HG02798 (cell line): ENCODE results near the gene EPS8L1.
"Not testable (repeated sequence)": the region's sequence is repeated elsewhere in the genome, so short reads cannot be mapped to it uniquely, and the experiment has no call there.

Experiments
- ATAC-seq: cut with Tn5 transposase; IDR thresholded peaks from one replicate; pipeline ENCODE4 v1.9.1; 2021; ENCODE audit warnings: mild to moderate bottlenecking; ENCODE audit not compliant: unreplicated experiment, poor library complexity

Gene EPS8L1

GRCh38 chr19:55092423-55093318 lies 17.0 kb downstream of the EPS8L1 start:
- no peak for ATAC-seq

GRCh38 chr19:55094456-55095259 lies 19.0 kb downstream of the EPS8L1 start:
- no peak for ATAC-seq

DNA sequence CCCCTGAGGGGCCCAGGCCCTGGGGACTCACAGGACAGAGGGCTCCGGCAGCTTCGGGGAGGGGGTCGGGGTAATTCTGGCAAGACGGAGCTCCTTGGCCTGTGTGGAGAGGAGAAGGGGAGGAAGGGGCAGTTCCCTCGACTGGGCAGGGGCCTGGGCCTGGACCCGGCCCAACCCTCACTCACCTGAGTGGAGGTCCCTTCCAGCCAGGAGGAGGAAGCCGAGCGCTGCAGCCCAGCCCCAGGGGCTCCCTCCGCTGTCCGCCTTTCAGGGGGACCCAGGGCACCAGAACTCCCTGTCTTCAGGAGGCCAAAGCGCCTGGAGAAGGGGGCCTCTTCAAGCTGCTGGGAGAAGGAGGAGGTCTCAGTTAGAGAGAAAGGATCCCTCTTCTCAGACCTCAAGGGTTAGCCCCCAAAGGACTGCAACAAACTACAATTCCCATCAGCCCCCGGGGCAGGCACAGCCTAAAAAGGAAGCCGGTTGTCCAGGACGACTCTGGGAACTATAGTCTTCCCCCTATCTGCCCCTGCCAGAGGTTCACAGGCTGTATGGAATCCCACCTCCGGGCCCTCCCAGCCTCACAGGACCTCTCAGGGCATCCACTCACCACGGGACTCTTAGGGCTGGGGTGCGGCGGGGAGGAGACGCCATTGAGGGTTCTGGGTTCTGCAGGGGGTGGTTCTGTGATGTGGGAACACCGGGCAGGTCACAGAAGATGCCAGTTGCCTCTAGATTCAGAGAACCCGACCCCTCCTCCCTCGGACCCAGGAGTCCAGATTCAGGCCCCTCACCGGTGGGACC lies 19.8 kb downstream of the EPS8L1 start:
- no peak for ATAC-seq

GRCh38 chr19:55096061-55096701 lies 20.5 kb downstream of the EPS8L1 start:
- ATAC-seq, result no peak

DNA sequence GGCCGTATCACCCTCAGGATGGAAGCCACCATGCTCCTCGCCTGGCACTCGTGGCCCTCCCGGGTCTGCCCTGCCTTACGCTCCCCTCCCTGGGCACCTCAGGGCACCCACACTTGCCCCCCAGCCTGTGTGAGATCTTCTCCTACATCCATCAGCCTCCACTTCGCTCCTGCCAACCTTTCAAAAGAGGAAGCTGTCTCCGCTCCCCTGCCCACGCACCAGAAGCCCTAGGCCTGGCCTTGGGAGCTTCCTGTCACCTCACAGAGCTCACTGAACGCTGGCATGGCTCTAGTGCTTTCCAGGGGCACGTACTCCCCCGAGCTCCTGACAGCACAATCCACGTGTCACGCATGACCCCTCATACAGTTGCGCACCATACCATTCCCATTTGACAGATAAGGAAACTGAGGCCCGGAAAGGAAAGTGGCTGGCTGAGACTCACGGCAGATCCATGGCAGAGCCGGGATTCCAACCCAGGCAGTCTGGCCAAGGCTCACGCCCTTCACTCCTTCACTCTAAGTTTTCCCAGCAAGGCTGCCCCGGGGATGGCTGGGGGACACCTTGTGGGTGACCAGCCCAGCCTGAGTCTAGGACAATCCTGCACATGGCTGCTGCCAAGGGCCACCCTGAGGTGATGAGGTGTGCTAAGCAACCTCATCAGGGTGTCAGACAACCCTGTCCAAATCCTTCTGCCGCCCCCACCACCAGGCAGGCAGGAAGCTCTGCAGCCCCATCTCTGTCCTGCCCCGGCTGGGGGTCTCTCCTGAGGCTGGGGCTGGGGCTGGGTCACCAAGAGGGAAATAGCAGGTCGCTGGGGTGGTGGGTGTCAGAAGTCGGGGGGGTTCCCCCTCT lies 22.4 kb downstream of the EPS8L1 start:
- no peak for ATAC-seq

DNA sequence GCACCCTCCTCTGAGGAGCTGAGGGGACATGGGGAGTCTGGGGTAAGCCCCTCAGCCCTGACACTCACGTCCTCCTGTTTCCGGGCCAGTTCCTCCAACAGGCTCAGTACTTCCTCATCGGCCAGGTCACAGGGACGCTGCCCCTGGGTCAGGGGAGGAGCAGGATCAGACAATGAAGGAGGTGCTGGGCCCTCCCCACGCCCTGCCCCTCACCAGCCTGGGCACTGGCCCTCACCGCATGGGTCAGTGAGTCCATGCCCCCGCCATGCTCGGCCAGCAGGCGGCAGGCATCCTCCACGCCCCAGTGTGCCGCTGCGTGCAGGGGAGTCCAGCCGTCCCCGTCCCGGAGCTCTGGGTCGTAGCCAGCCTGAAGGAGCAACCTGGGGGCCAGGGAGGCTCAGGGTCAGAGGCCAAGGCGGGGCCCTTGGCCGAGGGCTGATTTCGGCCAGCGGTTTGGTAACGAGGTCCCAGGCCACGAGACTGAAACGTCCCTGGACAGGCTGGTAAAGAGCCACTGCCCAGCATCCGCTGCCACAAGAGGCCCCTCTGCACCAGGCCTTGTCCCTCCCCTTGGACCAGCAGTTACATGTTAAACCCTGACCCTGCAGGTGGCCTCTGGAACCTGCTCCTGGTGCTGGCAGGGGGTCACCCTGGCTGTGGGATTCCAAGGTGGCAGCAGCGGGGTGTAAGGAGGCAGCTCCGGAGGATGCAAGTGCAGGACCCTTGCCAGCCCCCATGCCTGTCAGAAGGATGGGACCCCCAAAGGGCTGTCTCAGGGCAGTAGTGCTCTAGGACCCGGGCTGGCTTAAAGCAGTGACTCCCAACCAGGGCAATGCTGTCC lies 23.3 kb downstream of the EPS8L1 start:
- ATAC-seq, result no peak

DNA sequence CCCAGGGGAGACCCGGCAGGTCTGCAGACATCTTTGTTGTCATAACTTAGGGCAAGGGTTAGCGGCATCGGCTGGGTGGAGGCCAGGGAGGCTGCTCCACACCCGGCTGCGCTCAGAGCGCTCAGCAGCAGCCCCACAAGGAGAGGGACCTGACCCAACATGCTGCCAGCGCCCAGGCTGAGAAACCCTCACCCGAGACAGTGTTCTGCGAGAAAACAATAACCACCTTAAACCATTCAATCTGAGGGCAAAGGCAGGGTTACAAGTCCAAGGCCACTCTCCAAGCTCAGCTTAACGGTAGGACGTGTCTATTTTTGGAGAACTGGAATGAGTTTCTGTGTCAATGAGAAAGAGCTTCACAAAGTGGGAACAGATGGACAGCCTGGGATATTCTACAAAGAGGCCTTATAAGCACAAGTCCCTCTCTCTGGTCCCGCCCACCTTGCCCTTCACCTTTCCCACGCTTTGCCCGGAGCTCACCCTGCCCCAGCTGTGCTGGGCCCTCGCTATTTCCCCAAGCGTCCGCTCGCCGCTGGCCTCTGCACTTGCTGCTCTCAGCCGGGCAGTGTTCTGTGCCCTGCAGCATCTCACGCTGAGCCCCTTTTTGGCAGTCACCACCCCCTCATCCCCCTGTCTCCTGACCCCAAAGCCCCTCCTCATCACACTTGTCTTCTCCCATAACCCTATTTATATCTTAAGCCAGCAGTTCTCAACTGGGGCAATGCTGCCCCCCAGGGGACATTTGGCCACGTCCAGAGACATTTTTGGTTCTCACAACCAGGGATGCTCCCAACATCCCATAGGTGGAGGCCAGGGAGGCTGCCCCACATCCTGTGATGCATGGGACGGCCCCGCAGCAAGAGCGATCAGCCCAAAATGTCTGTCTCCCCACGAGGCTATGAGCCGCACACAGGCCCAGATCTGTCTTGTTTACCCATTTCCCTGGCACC lies 24.2 kb downstream of the EPS8L1 start:
- no peak for ATAC-seq

DNA sequence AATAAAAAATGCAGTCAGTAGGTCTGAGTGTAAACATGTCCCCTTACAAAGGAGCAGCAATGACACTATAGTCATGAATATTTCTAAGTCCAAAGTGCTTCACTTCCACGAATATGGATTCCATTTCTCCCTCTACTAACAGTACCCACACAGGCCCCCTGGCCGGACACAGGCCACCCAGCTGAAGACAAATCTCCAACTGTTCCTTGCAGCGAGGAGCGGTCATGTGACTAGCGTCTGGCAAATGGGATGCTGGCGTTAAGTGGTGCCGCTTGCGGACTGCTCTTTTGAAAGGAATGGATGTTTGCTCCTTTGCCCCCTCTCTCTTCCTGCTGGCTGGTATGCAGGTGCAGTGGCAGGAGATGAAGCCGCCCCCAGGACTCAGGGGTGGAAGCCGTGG lies 25.6 kb downstream of the EPS8L1 start:
- ATAC-seq, result no peak

GRCh38 chr19:55103190-55103589 lies 27.5 kb downstream of the EPS8L1 start:
- ATAC-seq, result no peak

GRCh38 chr19:55105237-55105636 lies 29.6 kb downstream of the EPS8L1 start:
- ATAC-seq, result no peak

GRCh38 chr19:55106591-55106990 lies 30.9 kb downstream of the EPS8L1 start:
- ATAC-seq, result no peak

DNA sequence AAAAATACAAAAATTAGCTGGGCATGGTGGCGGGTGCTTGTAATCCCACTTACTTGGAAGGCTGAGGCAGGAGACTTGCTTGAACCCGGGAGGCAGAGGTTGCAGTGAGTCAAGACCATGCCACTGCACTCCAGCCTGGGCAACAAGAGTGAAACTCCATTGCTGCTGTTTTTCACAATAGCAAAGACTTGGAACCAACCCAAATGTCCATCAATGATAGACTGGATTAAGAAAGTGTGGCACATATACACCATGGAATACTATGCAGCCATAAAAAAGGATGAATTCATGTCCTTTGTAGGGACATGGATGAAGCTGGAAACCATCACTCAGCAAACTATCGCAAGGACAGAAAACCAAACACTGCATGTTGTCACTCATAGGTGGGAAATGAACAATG lies 31.6 kb downstream of the EPS8L1 start:
- not testable (repeated sequence) for ATAC-seq

DNA sequence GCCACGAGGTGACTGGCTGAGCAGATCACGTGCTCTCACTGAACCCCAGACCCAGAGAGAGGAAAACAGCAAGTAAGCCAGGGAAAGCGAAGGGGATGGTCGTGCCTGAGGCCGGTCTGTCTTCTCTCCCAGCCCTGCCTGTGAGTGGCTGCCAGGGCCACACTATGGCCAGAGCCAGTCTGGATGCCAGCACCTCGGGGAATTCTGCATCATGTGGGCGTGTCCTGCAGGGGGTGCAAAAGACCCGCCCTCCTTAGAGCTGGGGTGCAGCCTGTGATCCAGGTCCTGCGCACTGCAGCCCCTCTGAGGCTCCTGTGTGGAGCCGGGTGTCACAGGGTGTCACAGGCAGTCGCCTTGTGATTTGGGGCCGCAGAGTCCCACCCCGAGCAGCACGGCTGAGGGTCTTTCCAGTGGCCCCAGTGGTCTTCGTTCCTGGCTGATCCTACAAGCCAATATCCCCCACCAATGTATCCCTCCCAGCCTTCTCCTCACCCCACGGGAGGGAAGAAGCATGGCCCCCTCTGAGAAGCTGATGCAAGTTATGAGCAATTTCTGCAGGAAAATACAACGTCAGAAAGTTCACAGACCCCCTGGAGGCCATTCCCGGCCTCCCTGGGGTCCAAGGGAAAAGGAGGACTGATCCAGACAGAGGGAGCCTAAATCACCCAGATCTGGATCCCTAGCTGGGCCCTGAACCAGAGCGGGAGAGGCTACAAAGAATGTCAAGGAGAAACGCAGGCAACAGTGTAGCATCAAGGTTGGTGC lies 34.0 kb downstream of the EPS8L1 start:
- no peak for ATAC-seq

DNA sequence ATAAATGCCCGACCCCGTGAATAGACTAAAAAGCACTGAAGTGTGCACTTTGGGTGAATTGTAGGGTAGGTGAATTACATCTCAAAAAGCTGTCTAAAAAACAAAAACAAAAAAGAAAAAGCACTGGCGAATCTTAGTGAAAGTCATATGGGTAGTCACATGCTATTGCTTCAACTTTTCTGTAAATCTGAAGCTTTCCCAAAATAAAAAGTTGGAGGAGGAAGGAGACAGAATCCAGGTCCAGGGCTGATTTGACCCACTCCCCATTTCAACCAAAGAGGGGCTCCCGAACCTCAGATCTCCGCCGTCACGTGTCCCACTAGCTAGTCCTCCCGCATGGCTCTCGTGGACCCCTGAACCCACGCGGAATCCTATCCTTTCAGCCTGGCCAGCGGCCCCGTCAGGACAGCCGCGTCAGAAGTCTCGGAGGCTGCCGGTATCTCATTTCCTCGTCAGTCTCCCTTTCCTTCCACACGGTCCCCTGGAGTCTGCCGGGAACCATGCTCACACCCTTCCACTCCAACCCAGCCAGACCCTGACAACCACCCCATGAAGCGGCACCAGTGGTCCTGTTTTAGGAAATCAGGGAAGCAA lies 35.7 kb downstream of the EPS8L1 start:
- no peak for ATAC-seq

DNA sequence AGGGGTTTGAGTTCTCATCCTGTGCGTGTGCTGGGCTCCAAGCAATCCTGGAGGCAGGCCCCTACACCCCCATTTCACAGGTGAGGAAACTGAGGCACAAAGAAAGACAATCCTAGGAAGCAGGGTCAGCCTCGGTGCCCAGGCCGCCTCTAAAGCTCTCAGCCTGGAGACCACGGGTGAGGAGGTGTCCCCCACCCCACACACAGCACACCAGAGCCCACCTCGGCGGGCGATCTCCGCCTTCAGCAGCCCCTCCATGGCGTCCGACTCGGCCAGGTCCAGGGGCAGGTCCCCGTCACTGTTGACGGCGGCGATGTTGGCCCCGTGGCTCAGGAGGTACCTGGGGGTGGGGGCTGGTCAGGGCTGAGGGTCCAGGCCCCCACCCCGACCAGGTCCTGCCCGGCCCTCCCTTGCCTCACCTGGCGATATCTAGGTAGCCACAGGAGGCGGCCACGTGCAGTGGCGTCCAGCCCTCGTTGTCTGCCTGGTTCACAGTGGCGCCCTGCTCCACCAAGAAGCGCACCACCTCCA lies 36.6 kb downstream of the EPS8L1 start:
- ATAC-seq, result no peak
